HG03064 (cell line): Measurements from ENCODE around the gene IGFBP7.

Experiments used
- ATAC-seq: cut with Tn5 transposase; IDR thresholded peaks from one replicate; pipeline ENCODE4 v1.9.1; 2021; ENCODE audit warnings: low read depth; ENCODE audit not compliant: unreplicated experiment

The IGFBP7 gene

DNA sequence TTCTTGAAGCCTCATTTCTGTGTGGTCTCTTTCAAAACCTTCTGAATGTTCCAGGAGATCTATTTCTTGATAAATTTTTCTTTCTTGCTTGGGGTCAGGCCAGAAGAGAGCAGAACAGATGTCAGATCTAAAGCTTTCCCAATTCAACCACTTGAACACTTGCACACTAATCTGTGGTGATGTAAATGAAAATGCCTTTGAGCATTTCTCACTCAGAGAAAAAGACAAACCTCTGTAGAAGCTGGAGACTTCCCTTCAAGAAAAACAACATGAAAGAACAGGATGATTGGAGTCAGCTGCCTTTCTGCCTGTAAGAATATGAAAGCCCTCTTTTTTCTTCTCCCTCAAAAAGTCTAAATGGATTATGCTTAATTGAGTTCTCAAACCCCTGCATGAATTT lies 11.2 kb downstream of the IGFBP7 start:
- no peak for ATAC-seq

DNA sequence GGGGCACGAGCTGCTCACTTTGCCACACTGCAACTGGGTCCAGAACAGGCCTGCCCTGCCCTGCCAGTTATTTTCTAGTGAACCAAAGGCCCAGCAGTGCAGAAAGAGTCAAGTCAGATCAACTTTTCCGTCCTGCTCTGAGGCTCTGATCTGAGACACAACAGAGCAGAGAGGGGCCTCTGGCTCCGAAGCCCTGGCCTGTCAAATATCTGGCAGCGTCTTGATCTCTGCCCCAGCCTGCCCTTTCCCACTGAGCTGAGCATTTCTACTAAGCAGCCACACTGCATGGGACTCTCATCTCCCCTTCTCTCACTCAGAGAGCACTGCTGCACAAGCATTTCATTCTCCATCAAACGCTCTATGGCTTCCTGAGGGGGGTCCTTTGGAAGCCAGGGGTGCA lies 11.8 kb downstream of the IGFBP7 start:
- ATAC-seq: no peak

DNA sequence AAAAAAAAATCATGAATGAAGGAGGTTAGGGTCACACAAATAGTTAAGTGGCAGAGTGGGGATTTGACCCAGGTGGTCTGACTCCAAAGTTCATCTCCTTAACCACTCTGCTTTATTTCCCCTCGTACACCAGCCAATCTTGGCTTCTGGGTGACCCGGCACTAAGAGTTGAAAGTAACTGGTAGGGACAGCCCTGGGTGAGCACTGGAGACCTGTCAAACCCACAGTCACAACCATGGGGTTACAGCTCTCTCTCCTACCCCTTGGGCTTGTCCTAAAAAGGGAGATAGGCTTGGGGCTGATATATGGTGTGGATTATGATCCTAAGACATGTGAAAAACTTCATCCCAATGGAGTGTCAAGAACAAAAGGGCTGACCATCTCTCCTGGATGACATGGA lies 12.5 kb downstream of the IGFBP7 start:
- no peak for ATAC-seq

DNA sequence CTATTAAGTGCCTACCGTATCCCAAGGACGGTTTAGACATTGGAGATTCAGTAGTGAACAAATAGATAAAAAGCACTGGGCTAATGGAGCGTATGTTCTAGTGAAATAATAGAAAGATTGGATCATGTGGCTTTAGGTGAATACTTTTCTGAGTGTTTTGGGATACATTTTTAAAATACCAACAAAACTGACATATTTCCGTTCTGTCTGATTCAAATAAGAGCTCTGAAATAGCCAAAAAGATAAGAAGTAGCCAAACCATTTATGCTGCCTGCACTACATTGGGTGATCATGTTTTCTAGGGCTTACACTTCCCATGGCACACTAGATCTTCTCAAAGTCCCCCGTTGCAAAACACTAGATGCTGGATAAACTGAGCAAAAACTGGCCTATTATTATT lies 14.2 kb downstream of the IGFBP7 start:
- no peak for ATAC-seq

DNA sequence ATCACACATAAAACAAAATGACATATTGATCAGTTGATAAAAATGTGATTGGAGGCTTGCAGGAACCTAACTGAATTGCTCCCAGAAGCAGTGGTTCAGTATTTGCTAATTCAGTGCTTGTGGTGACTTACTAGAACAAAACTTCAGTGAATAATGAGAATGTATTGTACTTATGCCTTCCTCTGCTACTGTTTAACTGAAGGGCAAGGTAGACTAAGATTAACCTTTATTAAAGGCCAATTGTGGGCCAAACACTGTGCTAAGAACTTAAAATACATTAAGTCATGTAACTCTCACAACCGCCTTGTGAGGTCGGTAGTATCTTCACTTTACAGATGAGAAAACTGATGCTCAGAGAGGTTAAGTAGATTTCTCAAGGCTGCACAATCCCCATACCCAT lies 14.9 kb downstream of the IGFBP7 start:
- no peak for ATAC-seq

DNA sequence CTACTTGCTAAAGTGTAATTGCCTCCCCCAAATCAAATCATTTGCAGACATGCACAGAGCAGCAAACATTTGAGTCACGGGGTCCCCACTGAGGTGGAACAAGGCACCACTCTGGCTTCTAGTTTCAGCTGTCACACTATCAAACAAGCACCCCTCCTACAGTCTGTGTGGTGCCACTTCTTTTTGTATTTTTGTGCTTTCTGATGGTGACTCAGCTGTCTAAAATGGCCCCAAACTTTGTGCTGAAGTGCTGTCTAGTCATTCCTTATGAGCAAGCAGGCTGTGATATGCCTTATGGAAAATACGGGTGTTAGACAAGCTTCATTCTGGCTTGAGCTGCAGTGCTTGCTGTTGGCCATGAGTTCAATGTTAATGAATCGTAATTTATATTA lies 15.4 kb downstream of the IGFBP7 start:
- ATAC-seq: no peak

DNA sequence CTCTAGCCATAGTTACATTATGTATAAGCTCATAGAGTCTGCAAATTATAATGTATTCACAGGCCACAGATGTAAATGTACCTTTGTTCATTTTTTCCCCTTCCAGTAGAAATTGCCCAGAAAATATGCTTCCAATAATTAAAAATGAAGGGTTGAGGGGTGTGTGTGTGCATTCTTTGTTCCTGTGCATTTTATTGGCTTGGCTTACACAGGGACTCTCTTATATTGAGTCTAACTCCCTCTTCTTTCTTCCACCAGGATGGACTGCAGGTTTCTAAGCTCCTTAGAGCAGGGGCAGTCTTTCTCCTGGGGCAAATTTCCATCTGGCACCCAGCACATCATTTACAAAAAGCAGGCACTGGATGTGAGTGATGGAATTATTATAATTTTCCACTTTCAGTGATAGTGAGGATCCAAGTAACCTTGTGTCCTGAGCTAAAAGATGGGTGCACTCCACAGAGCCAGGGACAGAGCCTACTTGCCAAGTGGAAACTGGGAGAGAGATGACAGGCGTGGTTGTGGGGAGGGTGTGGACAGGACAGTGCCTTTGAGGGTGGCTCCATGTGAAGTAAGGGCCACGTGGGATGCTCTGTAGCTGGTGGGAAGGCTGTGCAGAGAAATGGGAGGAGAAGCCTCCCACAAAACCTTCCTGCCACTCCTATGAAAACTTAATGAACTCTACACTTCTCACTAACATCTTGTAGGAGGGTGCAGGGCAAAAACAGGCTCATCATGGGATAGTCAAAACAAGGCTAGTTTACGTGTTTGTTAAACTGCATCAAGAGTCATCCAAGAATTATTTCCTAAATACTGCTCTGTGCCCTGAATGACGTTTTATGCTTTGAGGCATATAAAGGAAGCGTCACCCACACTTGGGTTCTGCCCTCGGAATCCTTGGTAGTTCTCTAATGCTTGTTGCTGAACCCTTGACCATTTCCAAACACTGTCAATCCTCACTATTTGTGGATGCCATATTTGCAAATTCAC lies 16.0 kb downstream of the IGFBP7 start:
- ATAC-seq: no peak

DNA sequence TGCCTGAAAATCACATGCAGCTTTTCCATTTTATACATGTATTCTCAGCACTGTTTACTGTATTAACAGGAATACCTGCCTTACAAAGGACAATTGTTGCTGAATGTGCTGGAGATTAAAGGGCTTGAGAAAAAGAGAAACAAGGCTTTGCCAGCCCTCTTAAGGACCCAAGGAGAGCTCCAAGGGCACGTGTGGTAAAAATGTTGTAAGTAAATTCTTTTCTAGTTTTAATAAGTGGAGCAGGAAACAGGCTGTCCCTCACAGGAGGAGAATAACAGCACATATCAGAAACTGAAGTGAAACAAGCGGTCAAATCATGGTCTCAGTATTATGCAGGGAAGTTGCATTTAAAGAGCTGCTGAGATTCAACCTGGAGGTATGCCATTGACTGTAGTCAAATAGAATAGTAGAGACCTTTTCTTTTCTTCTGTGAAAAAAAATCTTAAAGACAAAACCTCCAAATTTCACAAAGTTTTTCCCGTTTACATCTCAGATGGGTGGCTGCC lies 18.5 kb downstream of the IGFBP7 start:
- ATAC-seq: no peak

DNA sequence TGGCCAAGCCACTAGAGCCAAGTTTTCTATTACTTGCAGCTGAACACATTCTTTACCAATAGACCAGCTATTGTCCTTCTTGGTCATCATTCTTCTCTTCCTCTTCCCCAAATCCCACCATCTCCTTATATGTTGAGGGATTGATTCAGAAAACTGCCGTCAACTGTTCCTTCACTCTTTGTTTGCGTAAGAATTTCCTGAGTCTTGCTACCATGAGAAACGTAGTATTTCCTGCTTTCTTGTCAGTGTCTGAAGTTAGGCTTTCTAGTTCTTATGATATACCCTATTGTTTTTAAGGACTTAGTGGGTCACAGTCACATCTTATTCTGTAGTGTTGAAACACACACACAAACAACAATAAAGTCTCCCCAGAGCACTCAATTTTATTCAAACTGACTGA lies 20.1 kb downstream of the IGFBP7 start:
- no peak for ATAC-seq

DNA sequence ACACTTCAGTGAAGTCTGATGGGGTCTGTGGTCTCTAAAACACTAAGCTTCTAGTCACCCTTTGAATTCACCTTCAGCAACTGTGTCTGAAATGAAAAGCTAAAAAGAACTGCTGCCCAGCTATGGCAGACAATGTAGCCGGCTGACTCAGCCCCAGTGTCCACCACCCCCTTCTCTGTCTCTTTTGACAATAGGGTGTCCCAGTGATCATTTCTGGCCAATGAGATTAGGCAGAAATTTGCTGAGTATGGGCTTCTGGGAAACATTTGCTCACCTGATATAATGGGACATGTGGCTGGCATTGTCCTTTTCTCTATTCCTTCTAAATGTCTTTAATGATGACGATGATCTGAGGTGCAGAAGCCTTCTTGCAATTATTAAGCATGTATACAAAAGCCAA lies 20.6 kb downstream of the IGFBP7 start:
- ATAC-seq: no peak

DNA sequence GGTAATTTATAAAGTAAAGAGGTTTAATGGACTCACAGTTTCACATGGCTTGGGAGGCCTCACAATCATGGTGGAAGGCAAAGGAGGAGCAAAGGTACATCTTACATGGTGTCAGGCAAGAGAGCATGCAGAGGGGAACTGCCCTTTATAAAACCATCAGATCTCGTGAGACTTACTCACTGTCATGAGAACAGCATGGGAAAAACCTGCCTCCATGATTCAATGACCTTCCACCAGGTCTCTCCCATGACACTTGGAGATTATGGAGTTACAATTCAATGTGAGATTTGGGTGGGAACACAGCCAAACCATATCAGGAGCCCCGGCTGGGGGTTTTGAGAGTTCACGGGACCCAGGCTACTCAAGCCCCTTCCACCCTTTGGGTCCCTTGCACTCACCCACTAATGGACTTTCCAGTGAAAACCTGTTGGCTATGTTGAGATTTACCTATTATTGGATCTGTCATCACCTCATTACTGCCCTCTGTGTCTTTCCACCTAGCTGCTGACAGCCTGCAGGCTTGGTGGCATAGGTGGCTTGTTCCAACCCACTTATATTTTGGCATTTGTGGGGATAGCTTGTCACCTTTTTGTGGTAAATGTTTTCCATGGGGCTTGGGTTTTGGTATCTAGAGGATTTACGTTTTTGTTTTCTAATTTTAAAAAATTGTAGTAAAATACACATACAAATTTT lies 24.0 kb downstream of the IGFBP7 start:
- ATAC-seq: no peak

DNA sequence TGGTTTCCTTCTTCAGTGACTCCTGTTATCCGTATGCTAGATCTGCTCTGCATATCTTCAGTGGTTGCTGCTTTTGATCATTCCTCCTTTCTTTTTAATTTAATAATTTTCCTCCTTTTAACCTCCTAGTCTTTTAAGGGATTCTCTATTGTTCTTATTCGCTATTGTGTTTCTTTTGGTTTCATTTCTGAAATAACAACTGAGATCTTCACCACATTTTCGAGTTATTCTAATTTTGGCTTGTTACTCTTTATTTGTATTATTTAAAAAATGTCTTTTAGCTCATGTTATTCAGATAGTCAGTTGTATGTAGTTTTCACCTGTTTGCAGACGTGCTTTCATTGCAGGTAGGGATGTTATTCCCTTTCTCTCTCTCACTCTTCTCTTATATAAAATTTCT lies 24.9 kb downstream of the IGFBP7 start:
- no peak for ATAC-seq

DNA sequence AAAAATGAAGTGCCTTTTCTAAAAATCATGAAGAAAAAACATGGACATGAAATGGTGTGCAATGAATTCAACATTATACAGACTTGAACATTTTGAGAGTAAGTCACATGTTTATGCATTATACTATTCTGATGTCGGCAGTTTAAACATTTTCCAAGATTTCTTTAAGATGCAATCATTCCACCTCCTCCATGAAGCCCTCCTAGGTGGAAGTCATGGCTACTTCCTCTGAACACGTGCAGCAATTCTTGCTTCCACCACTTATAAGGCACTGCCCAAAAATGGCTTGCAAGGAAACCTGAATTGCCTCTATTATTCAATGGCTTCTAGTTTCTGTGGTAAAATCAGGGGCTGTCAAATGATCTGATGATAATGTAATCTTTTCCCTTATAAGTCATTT lies 25.8 kb downstream of the IGFBP7 start:
- no peak for ATAC-seq

DNA sequence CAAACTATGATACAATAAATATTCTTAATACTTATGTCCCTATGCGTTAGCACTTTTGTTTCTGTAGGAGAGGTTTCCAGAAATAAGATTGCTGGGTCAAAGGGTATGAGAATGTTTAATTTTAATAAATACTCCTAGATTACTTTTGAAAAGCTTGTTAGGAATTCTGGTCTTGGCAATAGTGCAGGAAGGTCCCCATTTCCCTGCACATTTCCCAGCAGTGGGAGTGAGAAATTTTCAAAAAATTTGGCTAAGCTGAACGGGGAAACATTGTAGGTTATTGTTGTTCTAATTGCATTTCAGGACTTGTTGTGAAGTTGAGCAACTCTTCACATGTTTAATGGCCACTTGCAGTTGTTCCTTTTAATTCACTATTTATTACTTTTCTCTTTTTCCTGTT lies 27.1 kb downstream of the IGFBP7 start:
- no peak for ATAC-seq

DNA sequence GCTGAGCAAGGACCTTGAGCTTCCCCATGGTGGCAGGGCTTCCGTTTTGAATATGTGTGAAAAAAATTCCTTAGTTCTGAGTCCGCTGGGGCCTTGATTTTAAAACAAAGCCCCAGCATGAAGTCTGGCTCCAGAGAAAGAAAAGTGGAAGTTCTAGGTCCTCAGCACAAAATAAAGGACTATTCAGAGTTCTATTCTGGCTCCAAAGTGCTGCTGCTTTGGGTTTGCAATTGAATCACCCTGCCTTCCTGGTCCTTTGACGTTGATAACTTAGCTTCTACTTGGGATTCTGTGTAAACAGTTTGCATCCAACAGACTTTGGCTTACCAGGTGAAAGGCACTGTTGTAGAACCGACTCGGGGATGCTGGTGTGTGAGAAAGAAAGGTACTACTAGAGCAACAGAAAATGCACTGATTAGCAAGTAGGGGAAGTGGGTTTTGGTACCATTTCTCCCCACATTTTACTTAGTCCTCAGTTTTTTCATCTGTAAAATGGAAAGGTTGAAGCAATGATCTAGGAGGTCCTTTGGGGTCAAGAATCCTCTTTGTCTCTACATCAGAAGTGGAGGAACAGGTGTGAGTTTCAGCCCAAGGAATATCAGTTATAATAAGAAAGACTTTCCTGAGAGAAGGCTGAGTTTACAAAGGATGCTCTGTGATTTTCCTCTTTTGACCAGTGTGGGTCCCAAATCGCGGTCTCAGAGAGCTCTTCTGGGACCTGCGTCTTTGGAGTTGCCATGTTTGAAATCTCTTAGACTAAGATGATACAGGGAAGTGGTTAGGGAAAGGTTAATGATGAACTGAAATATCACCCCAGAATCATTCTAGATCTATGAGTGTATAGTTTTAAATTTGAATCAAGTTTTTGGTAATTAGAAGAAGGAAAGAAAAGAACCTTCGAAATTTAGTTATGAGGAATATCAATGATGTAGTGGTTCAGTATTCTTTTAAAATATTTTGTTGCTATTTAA lies 28.2 kb downstream of the IGFBP7 start:
- ATAC-seq: no peak

DNA sequence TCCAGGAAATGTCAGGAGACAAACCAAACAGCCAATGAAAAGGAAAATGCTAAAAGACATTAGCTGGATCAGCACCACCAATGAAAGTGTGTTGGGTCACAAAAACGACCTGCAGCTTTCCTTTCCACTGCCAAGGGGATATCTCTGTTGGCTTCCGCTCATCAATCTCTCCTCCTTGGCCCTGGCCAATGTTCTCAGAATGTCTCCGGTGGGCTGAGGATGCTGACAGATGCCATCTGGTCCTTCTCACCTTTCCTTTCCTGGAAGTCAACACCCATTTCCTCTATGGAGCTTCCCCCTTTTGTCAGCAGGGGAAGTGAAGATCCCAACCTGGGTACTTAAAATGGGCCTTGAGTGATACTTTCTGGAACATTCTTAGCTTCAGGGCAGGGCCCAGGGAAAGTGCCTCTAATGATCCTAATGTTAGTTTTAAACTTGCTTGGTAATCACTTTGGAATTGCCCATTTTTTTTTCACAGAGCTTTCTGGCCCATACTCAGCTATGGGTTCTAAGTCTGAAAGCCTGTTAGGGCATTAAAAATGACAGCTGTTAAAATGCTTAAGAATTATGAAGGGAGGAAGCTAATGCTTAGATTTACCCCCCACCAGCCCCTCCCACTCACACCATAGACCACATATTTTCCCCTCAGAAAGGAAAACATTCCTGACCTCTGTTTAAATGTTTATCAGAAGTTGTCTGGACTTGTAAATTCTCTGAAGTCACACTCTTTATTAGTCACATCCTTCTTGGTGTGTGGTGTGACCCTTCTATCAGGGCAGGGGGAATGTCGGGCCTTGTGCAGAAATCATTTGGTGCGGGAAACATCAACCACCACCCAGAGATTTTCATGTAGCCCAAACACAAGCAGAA lies 29.2 kb downstream of the IGFBP7 start:
- ATAC-seq: no peak

DNA sequence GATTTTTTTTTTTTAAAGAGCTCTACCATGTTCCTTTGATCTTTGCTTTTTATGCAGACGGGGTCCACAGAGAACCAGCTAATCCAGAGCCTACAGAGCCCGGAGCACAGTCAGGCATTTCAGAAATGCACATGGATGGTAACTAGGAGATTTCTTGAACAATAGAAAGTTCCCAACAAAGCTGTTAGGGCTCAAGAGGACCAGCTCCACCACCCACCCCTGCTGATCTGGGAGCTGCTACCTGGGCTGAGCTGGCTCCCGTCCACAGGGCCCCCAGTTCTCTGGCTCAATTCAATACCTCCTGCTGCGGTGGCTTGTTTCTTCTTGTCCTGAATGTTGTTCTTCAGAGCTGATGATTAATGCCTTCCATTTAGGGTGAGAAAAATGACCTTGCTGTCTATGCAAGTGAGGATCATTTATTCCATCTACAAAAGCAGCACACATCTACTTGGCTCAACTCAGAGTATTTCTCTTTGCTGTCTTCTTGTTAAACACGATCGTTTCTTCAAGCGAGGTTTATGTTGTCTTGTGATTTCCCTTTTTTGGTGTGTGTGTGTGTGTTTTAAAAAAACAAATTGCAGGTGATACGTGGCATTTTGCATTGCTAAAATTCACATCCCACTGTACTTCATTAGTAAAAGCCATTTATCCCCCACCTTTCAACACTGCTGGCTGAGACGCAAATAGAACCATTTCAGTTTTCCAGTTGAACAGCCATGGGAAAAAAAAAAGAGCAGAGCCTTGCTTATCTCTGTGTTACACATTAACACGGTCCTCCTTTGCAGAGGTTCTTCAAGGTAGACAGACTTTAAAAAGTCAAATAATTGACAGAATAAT lies 31.3 kb downstream of the IGFBP7 start:
- ATAC-seq: no peak

DNA sequence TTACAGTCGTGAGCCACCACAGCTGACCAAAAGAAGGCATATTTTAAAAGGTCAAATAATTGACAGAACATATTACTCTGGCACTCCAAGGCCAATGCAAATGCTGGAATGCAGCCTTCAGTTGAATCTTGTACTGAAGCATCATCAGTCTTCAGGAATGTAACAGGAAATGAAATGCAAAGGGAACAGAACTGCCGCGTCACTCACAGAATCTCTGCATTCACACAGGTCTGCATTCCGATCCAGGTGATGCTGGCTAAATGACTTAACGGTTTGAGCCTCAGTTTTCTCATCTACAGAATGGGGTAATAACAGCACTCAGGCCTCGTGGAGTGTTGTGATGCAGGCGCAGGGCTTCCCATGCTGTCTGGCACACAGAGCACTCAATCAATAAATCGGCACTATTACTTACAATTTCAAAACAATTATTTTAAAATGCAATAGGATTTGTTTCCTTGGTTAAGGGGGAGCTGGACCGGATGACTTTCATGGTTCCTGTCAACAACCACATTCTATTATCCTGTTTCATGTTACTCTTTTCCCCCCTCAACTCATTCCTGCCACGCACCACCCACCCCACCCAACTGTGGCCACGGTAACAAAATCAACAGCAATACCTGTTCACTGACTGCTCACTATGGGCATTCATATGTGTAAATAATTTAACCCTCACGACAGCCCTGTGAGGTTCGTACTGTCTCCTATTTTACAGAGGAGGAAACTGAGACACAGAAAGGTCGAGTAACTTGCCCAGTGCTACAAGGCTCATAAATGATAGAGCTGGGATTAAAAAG lies 32.4 kb downstream of the IGFBP7 start:
- ATAC-seq: no peak
